ENCODE data around the gene ANKRD27.
"Not testable (repeated sequence)": the region's sequence is repeated elsewhere in the genome, so short reads cannot be mapped to it uniquely, and the experiment has no call there.

ANKRD27 gene

GRCh38 chr19:32661318-32661717, 13.7 kb downstream of the ANKRD27 start:
- no peak for TF ChIP-seq GLIS3 (CRISPR knock-in tag; IDR thresholded peaks at IDR 0.05)
- TF ChIP-seq PPARA (CRISPR knock-in tag; IDR thresholded peaks at IDR 0.05; ENCODE audit: borderline replicate concordance), result no peak
- no peak for TF ChIP-seq ARNTL (CRISPR knock-in tag; IDR thresholded peaks at IDR 0.05; ENCODE audit: borderline replicate concordance, low read depth)
- TF ChIP-seq ZNF70 (CRISPR knock-in tag; IDR thresholded peaks at IDR 0.05), result no peak
- TF ChIP-seq, protein P1, sequence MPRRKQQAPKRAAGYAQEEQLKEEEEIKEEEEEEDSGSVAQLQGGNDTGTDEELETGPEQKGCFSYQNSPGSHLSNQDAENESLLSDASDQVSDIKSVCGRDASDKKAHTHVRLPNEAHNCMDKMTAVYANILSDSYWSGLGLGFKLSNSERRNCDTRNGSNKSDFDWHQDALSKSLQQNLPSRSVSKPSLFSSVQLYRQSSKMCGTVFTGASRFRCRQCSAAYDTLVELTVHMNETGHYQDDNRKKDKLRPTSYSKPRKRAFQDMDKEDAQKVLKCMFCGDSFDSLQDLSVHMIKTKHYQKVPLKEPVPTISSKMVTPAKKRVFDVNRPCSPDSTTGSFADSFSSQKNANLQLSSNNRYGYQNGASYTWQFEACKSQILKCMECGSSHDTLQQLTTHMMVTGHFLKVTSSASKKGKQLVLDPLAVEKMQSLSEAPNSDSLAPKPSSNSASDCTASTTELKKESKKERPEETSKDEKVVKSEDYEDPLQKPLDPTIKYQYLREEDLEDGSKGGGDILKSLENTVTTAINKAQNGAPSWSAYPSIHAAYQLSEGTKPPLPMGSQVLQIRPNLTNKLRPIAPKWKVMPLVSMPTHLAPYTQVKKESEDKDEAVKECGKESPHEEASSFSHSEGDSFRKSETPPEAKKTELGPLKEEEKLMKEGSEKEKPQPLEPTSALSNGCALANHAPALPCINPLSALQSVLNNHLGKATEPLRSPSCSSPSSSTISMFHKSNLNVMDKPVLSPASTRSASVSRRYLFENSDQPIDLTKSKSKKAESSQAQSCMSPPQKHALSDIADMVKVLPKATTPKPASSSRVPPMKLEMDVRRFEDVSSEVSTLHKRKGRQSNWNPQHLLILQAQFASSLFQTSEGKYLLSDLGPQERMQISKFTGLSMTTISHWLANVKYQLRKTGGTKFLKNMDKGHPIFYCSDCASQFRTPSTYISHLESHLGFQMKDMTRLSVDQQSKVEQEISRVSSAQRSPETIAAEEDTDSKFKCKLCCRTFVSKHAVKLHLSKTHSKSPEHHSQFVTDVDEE (CRISPR knock-in tag; IDR thresholded peaks at IDR 0.05), result no peak
- no peak for TF ChIP-seq ZFP30 (CRISPR knock-in tag; IDR thresholded peaks at IDR 0.05)
- TF ChIP-seq, protein P2, sequence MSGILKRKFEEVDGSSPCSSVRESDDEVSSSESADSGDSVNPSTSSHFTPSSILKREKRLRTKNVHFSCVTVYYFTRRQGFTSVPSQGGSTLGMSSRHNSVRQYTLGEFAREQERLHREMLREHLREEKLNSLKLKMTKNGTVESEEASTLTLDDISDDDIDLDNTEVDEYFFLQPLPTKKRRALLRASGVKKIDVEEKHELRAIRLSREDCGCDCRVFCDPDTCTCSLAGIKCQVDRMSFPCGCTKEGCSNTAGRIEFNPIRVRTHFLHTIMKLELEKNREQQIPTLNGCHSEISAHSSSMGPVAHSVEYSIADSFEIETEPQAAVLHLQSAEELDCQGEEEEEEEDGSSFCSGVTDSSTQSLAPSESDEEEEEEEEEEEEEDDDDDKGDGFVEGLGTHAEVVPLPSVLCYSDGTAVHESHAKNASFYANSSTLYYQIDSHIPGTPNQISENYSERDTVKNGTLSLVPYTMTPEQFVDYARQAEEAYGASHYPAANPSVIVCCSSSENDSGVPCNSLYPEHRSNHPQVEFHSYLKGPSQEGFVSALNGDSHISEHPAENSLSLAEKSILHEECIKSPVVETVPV (CRISPR knock-in tag; IDR thresholded peaks at IDR 0.05), result no peak
- TF ChIP-seq ZNF565 (CRISPR knock-in tag; conservative IDR thresholded peaks at IDR 0.05; ENCODE audit: low read depth), result no peak
- no peak for TF ChIP-seq TOX (CRISPR knock-in tag; IDR thresholded peaks at IDR 0.05; ENCODE audit: borderline replicate concordance)
- TF ChIP-seq SNAI2 (CRISPR knock-in tag; IDR thresholded peaks at IDR 0.05), result no peak
- no peak for TF ChIP-seq CSDC2 (CRISPR knock-in tag; IDR thresholded peaks at IDR 0.05)
- no peak for TF ChIP-seq BACH2 (CRISPR knock-in tag; IDR thresholded peaks at IDR 0.05; ENCODE audit: borderline replicate concordance)
- TF ChIP-seq RARB (CRISPR knock-in tag; IDR thresholded peaks at IDR 0.05), result no peak
- ATAC-seq, result no peak

- no peak for ATAC-seq
- TF ChIP-seq ZFP30 (CRISPR knock-in tag; IDR thresholded peaks at IDR 0.05) (no peak), ZNF70 (CRISPR knock-in tag; IDR thresholded peaks at IDR 0.05) (no peak), CSDC2 (CRISPR knock-in tag; IDR thresholded peaks at IDR 0.05) (no peak), ZNF565 (CRISPR knock-in tag; conservative IDR thresholded peaks at IDR 0.05; ENCODE audit: low read depth) (no peak), ARNTL (CRISPR knock-in tag; IDR thresholded peaks at IDR 0.05; ENCODE audit: borderline replicate concordance, low read depth) (no peak), ESRRG (CRISPR knock-in tag; IDR thresholded peaks at IDR 0.05) (no peak), GLIS3 (CRISPR knock-in tag; IDR thresholded peaks at IDR 0.05) (no peak)
- TF ChIP-seq, protein P1 (CRISPR knock-in tag; IDR thresholded peaks at IDR 0.05), result no peak
These were observed 16.5 kb downstream of the ANKRD27 start for GRCh38 chr19:32658527-32658926.

DNA sequence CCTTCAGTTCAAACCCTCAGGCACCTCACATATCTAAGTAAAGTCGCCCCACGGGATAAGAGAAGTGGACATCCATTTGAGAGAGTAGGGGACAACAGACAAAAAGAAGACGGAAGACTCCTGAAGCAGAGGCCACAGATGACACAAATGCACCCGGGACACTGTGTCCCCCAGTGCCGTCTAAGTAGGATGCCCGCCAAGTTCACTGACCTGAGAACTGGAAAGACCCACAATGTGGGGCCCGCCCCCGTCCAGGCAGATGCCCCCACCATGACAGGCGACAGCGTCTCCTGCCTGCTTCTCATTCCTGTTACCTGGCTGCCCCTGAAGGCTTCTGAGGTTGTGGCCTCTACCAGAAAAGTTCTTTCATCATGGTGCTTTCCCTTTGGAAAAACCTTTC, 16.9 kb downstream of the ANKRD27 start:
- no peak for ATAC-seq

DNA sequence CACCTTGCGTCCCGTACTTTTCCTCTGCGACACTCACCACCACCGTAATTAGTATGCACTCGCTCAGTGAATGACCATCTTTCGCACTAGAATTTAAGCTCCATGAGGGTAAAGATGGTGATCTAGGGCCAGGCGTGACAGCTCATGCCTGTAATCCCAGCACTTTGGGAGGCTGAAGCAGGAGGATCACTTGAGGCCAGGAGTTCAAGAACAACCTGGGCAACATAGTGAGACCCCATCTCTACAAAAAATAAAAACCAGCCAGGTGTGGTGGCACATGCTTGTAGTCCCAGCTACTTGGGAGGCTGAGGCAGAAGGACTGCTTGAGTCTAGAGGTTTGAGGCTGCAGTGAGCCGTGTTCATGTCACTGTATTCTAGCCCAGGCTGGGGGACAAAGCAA, 18.6 kb downstream of the ANKRD27 start:
- ATAC-seq, result not testable (repeated sequence)

More for the DNA sequence above, 16.9 kb downstream of the ANKRD27 start:
- TF ChIP-seq ZNF8 (CRISPR knock-in tag; IDR thresholded peaks at IDR 0.05) (no peak), RARB (CRISPR knock-in tag; IDR thresholded peaks at IDR 0.05) (no peak), TCF4 (CRISPR knock-in tag; IDR thresholded peaks at IDR 0.05; ENCODE audit: borderline replicate concordance) (no peak), ZFP3 (CRISPR knock-in tag; IDR thresholded peaks at IDR 0.05) (no peak), ZNF70 (CRISPR knock-in tag; IDR thresholded peaks at IDR 0.05) (no peak)

DNA sequence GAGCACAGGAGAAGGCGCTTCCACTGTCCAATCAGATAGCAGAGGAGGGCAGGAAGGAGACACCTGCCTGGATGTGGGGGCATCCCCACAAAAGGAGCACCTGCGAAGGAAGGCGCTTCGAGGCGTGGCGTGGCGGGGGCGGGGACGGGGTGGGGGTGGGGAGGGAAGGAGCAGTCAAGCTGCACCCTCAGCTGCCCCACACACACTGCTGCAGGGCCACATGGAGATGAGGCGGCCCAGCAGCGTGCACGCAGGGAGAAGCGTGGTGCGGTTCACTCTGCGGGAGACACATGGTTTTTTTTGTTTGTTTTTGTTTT, 21.4 kb downstream of the ANKRD27 start:
- ATAC-seq, result no peak
- TF ChIP-seq SNAI2 (CRISPR knock-in tag; IDR thresholded peaks at IDR 0.05) (no peak), ESRRG (CRISPR knock-in tag; IDR thresholded peaks at IDR 0.05) (no peak), ARNTL (CRISPR knock-in tag; IDR thresholded peaks at IDR 0.05; ENCODE audit: borderline replicate concordance, low read depth) (no peak), ISL1 (CRISPR knock-in tag; IDR thresholded peaks at IDR 0.05) (no peak), ZC3H10 (CRISPR knock-in tag; IDR thresholded peaks at IDR 0.05) (no peak), GLIS3 (CRISPR knock-in tag; IDR thresholded peaks at IDR 0.05) (no peak), CREB5 (CRISPR knock-in tag; IDR thresholded peaks at IDR 0.05; ENCODE audit: low read depth) (no peak), RARB (CRISPR knock-in tag; IDR thresholded peaks at IDR 0.05) (no peak), ZNF70 (CRISPR knock-in tag; IDR thresholded peaks at IDR 0.05) (no peak), TCF4 (CRISPR knock-in tag; IDR thresholded peaks at IDR 0.05; ENCODE audit: borderline replicate concordance) (no peak), ZNF8 (CRISPR knock-in tag; IDR thresholded peaks at IDR 0.05) (no peak)
- TF ChIP-seq, protein P1 (CRISPR knock-in tag; IDR thresholded peaks at IDR 0.05), result no peak
- TF ChIP-seq, protein P3, sequence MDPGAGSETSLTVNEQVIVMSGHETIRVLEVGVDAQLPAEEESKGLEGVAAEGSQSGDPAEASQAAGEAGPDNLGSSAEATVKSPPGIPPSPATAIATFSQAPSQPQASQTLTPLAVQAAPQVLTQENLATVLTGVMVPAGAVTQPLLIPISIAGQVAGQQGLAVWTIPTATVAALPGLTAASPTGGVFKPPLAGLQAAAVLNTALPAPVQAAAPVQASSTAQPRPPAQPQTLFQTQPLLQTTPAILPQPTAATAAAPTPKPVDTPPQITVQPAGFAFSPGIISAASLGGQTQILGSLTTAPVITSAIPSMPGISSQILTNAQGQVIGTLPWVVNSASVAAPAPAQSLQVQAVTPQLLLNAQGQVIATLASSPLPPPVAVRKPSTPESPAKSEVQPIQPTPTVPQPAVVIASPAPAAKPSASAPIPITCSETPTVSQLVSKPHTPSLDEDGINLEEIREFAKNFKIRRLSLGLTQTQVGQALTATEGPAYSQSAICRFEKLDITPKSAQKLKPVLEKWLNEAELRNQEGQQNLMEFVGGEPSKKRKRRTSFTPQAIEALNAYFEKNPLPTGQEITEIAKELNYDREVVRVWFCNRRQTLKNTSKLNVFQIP (CRISPR knock-in tag; IDR thresholded peaks at IDR 0.05; ENCODE audit: borderline replicate concordance, low read depth), result no peak
